HCT116 (cell line): Measurements from ENCODE around the gene RENBP. TPM values are rescaled to one million over a fixed set of nuclear protein-coding genes. Genes with fewer than 3 reads are reported as not detected.

Experiments used
- ATAC-seq: fragments of 200-7000 bp; cut with Tn5 transposase; 2 replicates; pipeline ENCODE4 v1.9.1; 2020; ENCODE audit warnings: mild to moderate bottlenecking, moderate library complexity
- BruUV-seq: library from RNA; stranded (reverse); fragments of 400-500 nt; replicated peaks from 2 replicates; lab custom pipeline; 2021; lab: Mats Ljungman, UMichigan
- CTCF ChIA-PET: fragments of 300-600 bp; sonication (Branson Sonifier 250); formaldehyde crosslinking; loops from one replicate; lab custom pipeline; 2021; ENCODE audit warnings: antibody characterized with exemption; lab: Charles Lee
- POLR2A ChIA-PET: fragments of 300-600, 350-600 bp; sonication (Branson Sonifier 250); formaldehyde crosslinking; loops from one replicate; lab custom pipeline; 2021; ENCODE audit warnings: antibody characterized with exemption; lab: Charles Lee
- RAD21 ChIA-PET, 2 experiments: fragments of 300-600 bp; sonication (Branson Sonifier 250); formaldehyde crosslinking; loops; one replicate each; lab custom pipeline; 2023; ENCODE audit warnings: low total read pairs in 2 of 2; ENCODE audit not compliant: uncharacterized antibody in 2 of 2, unreplicated experiment in 2 of 2, low non-redundant PET in 1 of 2; lab: Charles Lee
- DNase-seq: peaks from one replicate; pipeline ENCODE4 v3.0.0-alpha.2; 2010; ENCODE audit warnings: low read depth, low spot score
- H2AFZ ChIP-seq: fragments of 200-600 bp; shearing (Covaris generic), sonication (generic); 2 replicates; pipeline ENCODE4 v1.6.1; 2017; ENCODE audit warnings: low read depth, mixed run types, mixed read lengths, antibody characterized with exemption, low read length; ENCODE audit not compliant: poor library complexity, severe bottlenecking
- H3K27ac ChIP-seq: 2 replicates; pipeline ENCODE4 v1.5.1; 2012; ENCODE audit warnings: low read depth, low read length
- H3K27me3 ChIP-seq: fragments of 200-600 bp; sonication (generic); 2 replicates; pipeline ENCODE4 v1.6.1; 2016; ENCODE audit warnings: mixed run types, low read length, mixed read lengths; ENCODE audit not compliant: insufficient read depth
- H3K36me3 ChIP-seq, 2 experiments: fragments of 200-500 bp in 1 of 2; fragments of 200-600 bp in 1 of 2; sonication (Bioruptor generic) in 1 of 2; sonication (generic) in 1 of 2; 2 replicates each; pipeline versions ENCODE4 v1.5.1 to v1.6.1; 2014 to 2016; ENCODE audit warnings: low read length in 2 of 2, inconsistent platforms in 1 of 2, mixed read lengths in 1 of 2, mixed run types in 1 of 2; ENCODE audit not compliant: insufficient read depth in 2 of 2, control insufficient read depth in 1 of 2
- H3K4me1 ChIP-seq, 2 experiments: fragments of 200-600 bp in 1 of 2; sonication (generic) in 1 of 2; 2 replicates each; pipeline versions ENCODE4 v1.5.1 to v1.6.1; 2012 to 2017; ENCODE audit warnings: low read length in 2 of 2, inconsistent platforms in 1 of 2, mild to moderate bottlenecking in 1 of 2, mixed read lengths in 1 of 2, mixed run types in 1 of 2, moderate library complexity in 1 of 2; ENCODE audit not compliant: insufficient read depth in 2 of 2, control insufficient read depth in 1 of 2
- H3K4me2 ChIP-seq: fragments of 200-600 bp; sonication (generic); 2 replicates; pipeline ENCODE4 v1.6.1; 2017; ENCODE audit warnings: mixed run types, low read length, mixed read lengths
- H3K4me3 ChIP-seq, 2 experiments: fragments of 200-600 bp in 1 of 2; sonication (generic) in 1 of 2; replicated peaks in 1 of 2; 2 replicates each; pipeline ENCODE4 v1.5.1; 2011 to 2016; ENCODE audit warnings: low read length in 2 of 2, control low read depth in 1 of 2, low read depth in 1 of 2, mild to moderate bottlenecking in 1 of 2, mixed read lengths in 1 of 2, mixed run types in 1 of 2
- H3K79me2 ChIP-seq: fragments of 200-600 bp; sonication (generic); 2 replicates; pipeline ENCODE4 v1.6.1; 2017; ENCODE audit warnings: mild to moderate bottlenecking, mixed run types, low read length, moderate library complexity, mixed read lengths; ENCODE audit not compliant: insufficient read depth
- H3K9ac ChIP-seq: fragments of 200-600 bp; sonication (generic); 2 replicates; pipeline ENCODE4 v1.6.1; 2016; ENCODE audit warnings: low read length, mixed read lengths
- H3K9me2 ChIP-seq: fragments of 200-600 bp; sonication (generic), shearing (Covaris generic); 2 replicates; pipeline ENCODE4 v1.6.1; 2017; ENCODE audit warnings: mixed run types, mild to moderate bottlenecking, moderate library complexity; ENCODE audit not compliant: insufficient read depth
- H3K9me3 ChIP-seq, 2 experiments: fragments of 200-500 bp in 1 of 2; fragments of 200-600 bp in 1 of 2; sonication (Bioruptor generic) in 1 of 2; sonication (generic) in 1 of 2; 2 replicates each; pipeline ENCODE4 v1.6.1; 2014 to 2017; ENCODE audit warnings: low read length in 2 of 2, mixed read lengths in 2 of 2, inconsistent platforms in 1 of 2, low read depth in 1 of 2, mild to moderate bottlenecking in 1 of 2, mixed run types in 1 of 2, moderate library complexity in 1 of 2; ENCODE audit not compliant: control insufficient read depth in 1 of 2, insufficient read depth in 1 of 2
- H4K20me1 ChIP-seq: fragments of 200-600 bp; sonication (generic), shearing (Covaris generic); 2 replicates; pipeline ENCODE4 v1.6.1; 2017; ENCODE audit warnings: mixed run types, mild to moderate bottlenecking, moderate library complexity; ENCODE audit not compliant: insufficient read depth
- CEBPB ChIP-seq: IDR thresholded peaks from 2 replicates; pipeline ENCODE4 v1.6.1; 2012; ENCODE audit warnings: low read depth
- EGR1 ChIP-seq: IDR thresholded peaks from 2 replicates; pipeline ENCODE4 v1.6.1; 2012; ENCODE audit warnings: low read depth
- EZH2phosphoT487 ChIP-seq: fragments of 200-600 bp; IDR thresholded peaks from 2 replicates; pipeline ENCODE4 v1.6.1; 2018; ENCODE audit warnings: antibody characterized with exemption, borderline replicate concordance
- FOSL1 ChIP-seq: IDR thresholded peaks from 2 replicates; pipeline ENCODE4 v1.6.1; 2012; ENCODE audit warnings: low read depth
- JUND ChIP-seq: IDR thresholded peaks from 2 replicates; pipeline ENCODE4 v1.6.1; 2012
- POLR2AphosphoS5 ChIP-seq: IDR thresholded peaks from 2 replicates; pipeline ENCODE4 v1.6.1; 2011; ENCODE audit warnings: mild to moderate bottlenecking, low read depth, low read length, moderate library complexity
- RAD21 ChIP-seq: IDR thresholded peaks from 2 replicates; pipeline ENCODE4 v1.6.1; 2012; ENCODE audit warnings: low read depth, mild to moderate bottlenecking
- SP1 ChIP-seq: IDR thresholded peaks from 2 replicates; pipeline ENCODE4 v1.6.1; 2012; ENCODE audit warnings: low read depth
- YY1 ChIP-seq: IDR thresholded peaks from 2 replicates; pipeline ENCODE4 v1.6.1; 2011; ENCODE audit warnings: low read length, low read depth, moderate library complexity, mild to moderate bottlenecking; ENCODE audit not compliant: insufficient replicate concordance; ENCODE audit errors: extremely low read depth
- ZNF274 ChIP-seq: fragments of 200-500 bp; sonication (Bioruptor generic); IDR thresholded peaks from 2 replicates; pipeline ENCODE4 v1.6.1; 2014; ENCODE audit warnings: mild to moderate bottlenecking, low read depth, low read length, inconsistent platforms
- intact Hi-C: fragments of 100-400 bp; cut with micrococcal nuclease; formaldehyde crosslinking; loops from 2 replicates; pipeline ENCODE4 v1.10.0; 2022
- total RNA-seq: library from RNA; stranded (reverse); gene quantifications from one replicate; pipeline ENCODE4 v1.2.1, GENCODE V29; 2021; ENCODE audit not compliant: unreplicated experiment
- TF ChIP-seq, protein P1 (sequence below): IDR thresholded peaks from 2 replicates; pipeline ENCODE4 v1.6.1; 2012; ENCODE audit warnings: low read depth
- TF ChIP-seq, protein P2 (sequence below): IDR thresholded peaks from 2 replicates; pipeline ENCODE4 v1.6.1; 2011; ENCODE audit warnings: mild to moderate bottlenecking, low read length, moderate library complexity; ENCODE audit not compliant: insufficient replicate concordance; ENCODE audit errors: extremely low read depth
- TF ChIP-seq, protein P3 (sequence below): IDR thresholded peaks from 2 replicates; pipeline ENCODE4 v1.6.1; 2012
- TF ChIP-seq, protein P4 (sequence below): IDR thresholded peaks from 2 replicates; pipeline ENCODE4 v1.6.1; 2012

RENBP gene
- total RNA-seq, 1 experiment from 2014 or later, result 1.3 TPM

DNA sequence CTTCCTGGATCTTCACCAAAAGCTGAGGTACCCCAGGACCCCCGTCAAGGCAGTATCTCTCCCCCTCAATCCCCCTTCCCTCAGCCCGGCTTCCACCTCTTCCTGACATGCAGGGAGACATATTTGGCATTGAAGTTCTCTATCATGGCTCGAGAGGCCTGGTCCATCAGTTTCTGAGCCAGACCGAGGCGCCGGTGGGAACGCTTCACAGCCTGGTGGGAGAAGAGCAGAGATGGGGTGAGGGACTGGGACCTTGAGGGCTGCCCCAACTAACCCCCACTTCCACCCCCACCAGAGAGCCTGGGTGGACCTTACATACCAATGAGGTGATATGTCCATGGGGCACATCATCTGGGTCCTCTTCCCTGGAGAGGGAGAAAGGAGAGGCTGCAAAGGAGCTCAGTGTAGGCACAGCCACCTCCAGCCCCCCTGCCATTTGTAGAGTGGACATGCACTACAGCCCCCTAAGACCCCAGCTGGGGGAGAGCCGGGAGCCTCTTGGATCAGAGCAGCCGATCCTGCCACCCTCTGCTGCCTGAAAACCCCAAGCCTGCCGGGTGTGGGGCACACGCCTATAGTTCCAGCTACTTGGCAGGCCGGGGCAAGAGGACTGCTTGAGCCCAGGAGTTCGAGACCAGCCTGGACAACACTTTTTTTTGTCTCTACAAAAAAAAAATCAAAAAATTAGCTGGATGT lies 12.1 kb downstream of the RENBP start:
- peaks cover 30% of the 10 kb centered on the region for H3K79me2 ChIP-seq
- intact Hi-C loops, result no loop called here
- peaks cover 0 to 5% of the 10 kb centered on the region in 2 experiments; a peak in 2 of 4 replicates for H3K36me3 ChIP-seq
- no peak overlapping the region for H3K4me2 ChIP-seq
- POLR2A ChIA-PET, result no interaction called here
- RAD21 ChIA-PET, result no interaction called here
- H3K27me3 ChIP-seq, result no peaks in the 10 kb centered on the region
- no peak overlapping the region for H3K27ac ChIP-seq
- ATAC-seq (no peak), DNase-seq (no peak)
- H3K9me2 ChIP-seq, result no peaks in the 10 kb centered on the region
- TF ChIP-seq RAD21 (no peak), POLR2AphosphoS5 (no peak), SP1 (no peak), JUND (no peak), FOSL1 (no peak), YY1 (no peak), EGR1 (no peak), ZNF274 (no peak), EZH2phosphoT487 (no peak), CEBPB (no peak)
- TF ChIP-seq, protein P1, sequence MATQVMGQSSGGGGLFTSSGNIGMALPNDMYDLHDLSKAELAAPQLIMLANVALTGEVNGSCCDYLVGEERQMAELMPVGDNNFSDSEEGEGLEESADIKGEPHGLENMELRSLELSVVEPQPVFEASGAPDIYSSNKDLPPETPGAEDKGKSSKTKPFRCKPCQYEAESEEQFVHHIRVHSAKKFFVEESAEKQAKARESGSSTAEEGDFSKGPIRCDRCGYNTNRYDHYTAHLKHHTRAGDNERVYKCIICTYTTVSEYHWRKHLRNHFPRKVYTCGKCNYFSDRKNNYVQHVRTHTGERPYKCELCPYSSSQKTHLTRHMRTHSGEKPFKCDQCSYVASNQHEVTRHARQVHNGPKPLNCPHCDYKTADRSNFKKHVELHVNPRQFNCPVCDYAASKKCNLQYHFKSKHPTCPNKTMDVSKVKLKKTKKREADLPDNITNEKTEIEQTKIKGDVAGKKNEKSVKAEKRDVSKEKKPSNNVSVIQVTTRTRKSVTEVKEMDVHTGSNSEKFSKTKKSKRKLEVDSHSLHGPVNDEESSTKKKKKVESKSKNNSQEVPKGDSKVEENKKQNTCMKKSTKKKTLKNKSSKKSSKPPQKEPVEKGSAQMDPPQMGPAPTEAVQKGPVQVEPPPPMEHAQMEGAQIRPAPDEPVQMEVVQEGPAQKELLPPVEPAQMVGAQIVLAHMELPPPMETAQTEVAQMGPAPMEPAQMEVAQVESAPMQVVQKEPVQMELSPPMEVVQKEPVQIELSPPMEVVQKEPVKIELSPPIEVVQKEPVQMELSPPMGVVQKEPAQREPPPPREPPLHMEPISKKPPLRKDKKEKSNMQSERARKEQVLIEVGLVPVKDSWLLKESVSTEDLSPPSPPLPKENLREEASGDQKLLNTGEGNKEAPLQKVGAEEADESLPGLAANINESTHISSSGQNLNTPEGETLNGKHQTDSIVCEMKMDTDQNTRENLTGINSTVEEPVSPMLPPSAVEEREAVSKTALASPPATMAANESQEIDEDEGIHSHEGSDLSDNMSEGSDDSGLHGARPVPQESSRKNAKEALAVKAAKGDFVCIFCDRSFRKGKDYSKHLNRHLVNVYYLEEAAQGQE, result no peak
- TF ChIP-seq, protein P2, sequence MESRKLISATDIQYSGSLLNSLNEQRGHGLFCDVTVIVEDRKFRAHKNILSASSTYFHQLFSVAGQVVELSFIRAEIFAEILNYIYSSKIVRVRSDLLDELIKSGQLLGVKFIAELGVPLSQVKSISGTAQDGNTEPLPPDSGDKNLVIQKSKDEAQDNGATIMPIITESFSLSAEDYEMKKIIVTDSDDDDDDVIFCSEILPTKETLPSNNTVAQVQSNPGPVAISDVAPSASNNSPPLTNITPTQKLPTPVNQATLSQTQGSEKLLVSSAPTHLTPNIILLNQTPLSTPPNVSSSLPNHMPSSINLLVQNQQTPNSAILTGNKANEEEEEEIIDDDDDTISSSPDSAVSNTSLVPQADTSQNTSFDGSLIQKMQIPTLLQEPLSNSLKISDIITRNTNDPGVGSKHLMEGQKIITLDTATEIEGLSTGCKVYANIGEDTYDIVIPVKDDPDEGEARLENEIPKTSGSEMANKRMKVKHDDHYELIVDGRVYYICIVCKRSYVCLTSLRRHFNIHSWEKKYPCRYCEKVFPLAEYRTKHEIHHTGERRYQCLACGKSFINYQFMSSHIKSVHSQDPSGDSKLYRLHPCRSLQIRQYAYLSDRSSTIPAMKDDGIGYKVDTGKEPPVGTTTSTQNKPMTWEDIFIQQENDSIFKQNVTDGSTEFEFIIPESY, result no peak
- TF ChIP-seq, protein P3, sequence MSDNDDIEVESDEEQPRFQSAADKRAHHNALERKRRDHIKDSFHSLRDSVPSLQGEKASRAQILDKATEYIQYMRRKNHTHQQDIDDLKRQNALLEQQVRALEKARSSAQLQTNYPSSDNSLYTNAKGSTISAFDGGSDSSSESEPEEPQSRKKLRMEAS, result no peak
- TF ChIP-seq, protein P4, sequence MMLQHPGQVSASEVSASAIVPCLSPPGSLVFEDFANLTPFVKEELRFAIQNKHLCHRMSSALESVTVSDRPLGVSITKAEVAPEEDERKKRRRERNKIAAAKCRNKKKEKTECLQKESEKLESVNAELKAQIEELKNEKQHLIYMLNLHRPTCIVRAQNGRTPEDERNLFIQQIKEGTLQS, result no peak
- TF ChIP-seq, all 23 proteins: peak for 0
- no TSS peak for BruUV-seq
- Histone ChIP-seq H3K9me3 (no peaks in the 10 kb centered on the region), H3K4me1 (peaks cover 14 to 26% of the 10 kb centered on the region in 2 experiments), H3K4me3 (no peak overlapping the region), H2AFZ (no peak overlapping the region), H3K9ac (no peak overlapping the region), H4K20me1 (no peaks in the 10 kb centered on the region)
- CTCF ChIA-PET, result no interaction called here
